Left ventricle myocardium inferior (tissue), 1 donor: ENCODE data around the gene EGR1. TPM values are rescaled to one million over a fixed set of nuclear protein-coding genes. Genes with fewer than 3 reads are reported as not detected.

ENCODE experiments used
- total RNA-seq: library from RNA; stranded (reverse); fragmentation: NEBNext Ultra II Directional; extraction: Animal tissue kit (Norgen Biotek cat#: 25700); gene quantifications from one replicate; pipeline ENCODE4 v1.2.1, GENCODE V29; 2021
- donor health status: DM: no; HTN: yes; CAD: no; lungs with severe emphysema.

EGR1 gene
- total RNA-seq, 1 donor from 2014 or later = 7.8 TPM

Other genes starting within 250 kb of the EGR1 start
- gene GFRA3, start 190.9 kb upstream of the EGR1 start, total RNA-seq = 0.82 TPM
- gene CDC25C, start 133.7 kb upstream of the EGR1 start, total RNA-seq = not detected
- 26.7 TPM for gene FAM53C, start 127.2 kb upstream of the EGR1 start, total RNA-seq
- gene KDM3B, start 112.8 kb upstream of the EGR1 start, total RNA-seq = 40.7 TPM
- 6.6 TPM for gene REEP2, start 26.4 kb upstream of the EGR1 start, total RNA-seq
- gene ETF1, start 77.8 kb downstream of the EGR1 start, total RNA-seq = 80.8 TPM
- gene HSPA9, start 109.9 kb downstream of the EGR1 start, total RNA-seq = 291 TPM